Measurements from ENCODE around the gene INAFM1.
"Not testable (repeated sequence)": the region's sequence is repeated elsewhere in the genome, so short reads cannot be mapped to it uniquely, and the experiment has no call there.

The INAFM1 gene

DNA sequence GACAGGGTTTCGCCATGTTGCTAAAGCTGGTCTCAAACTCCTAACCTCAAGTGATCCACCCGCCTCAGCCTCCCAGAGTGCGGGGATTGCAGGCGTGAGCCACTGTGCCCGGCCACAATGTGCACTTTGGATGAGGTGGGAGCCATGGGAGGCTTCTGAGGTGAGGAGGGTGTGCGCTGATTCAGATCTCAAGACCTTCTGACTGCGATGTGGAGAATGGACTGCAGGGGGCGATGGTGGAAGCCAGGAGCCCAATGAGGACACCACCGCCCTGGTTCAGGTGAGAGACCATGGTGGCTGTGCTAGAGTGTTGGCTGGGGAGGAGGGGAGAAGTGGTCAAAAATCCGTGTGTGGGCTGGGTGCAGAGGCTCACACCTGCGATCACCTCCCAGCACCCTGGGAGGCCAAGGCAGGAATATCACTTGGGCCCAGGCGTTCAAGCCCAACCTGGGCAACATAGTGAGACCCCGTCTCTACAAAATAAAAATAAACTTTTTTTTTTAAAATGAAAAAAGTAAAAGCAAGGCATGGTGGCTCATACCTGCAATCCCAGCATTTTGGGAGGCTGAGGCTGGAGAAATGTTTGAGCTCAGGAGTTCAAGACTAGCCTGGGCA, 5.6 kb downstream of the INAFM1 start:
- peak overlapping the region in 5 of 11 experiments; percentile 2 to 72 (median 32); a peak in 4 of 22 replicates for H3K27ac ChIP-seq
- H3K9me3 ChIP-seq (replicated peaks in 1 of 11) = no peaks in the 10 kb centered on the region
- H3K4me3 ChIP-seq = no peak overlapping the region
- no peak overlapping the region for H3K9ac ChIP-seq
- peaks cover 9 to 20% (median 12%) of the 10 kb centered on the region in 11 experiments; a peak in 19 of 22 replicates for H4K20me1 ChIP-seq
- H3K36me3 ChIP-seq = no peaks in the 10 kb centered on the region; a peak in 1 of 22 replicates
- peaks cover 5 to 11% (median 10%) of the 10 kb centered on the region in 11 experiments; a peak in 18 of 22 replicates for H3K27me3 ChIP-seq
- peak overlapping the region in 6 of 11 experiments; percentile 7 to 79 (median 23); a peak in 7 of 22 replicates for H3K4me2 ChIP-seq
- peaks cover 34 to 91% (median 84%) of the 10 kb centered on the region in 10 experiments for H3K4me1 ChIP-seq
- no peak for TF ChIP-seq Cebpa-rat (IDR thresholded peaks at IDR 0.05)

DNA sequence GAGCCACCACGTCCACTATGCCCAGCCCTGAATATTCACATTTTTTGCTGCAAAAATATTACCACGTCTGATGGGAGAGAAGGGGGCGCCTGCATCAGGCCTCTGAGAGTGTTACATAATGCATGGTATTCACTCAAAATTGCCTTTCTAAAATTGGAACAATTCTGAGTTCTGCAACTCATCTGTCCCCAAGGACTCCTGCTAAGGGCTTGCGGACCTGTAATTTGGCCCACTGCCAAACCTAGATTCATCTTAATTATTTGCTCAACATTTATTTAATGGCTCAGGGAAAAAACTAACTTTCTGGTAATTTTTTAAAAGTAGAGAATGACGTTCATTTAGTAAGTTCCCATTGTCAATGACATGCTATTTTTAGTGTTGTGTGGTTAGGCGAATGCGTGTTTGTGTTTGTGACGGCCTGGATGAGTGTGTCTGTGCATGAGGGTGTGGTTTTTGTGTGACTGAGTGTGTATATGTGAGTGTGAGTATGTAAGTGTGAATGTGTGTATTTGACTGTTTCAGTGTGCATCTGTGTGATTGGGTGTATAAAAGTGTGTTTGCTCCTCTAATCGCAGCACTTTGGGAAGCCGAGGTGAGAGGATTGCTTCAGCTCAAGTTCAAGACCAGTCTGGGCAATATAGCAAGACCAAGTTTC, 8.8 kb downstream of the INAFM1 start:
- Histone ChIP-seq H3K27ac (no peak overlapping the region), H3K4me2 (peak overlapping the region; percentile 49 to 79 (median 63)), H3K9me3 (replicated peaks in 1 of 11) (no peaks in the 10 kb centered on the region), H4K20me1 (peaks cover 0 to 7% (median 0%) of the 10 kb centered on the region in 11 experiments; a peak in 5 of 22 replicates), H3K4me3 (no peak overlapping the region), H3K36me3 (no peaks in the 10 kb centered on the region), H3K9ac (no peak overlapping the region), H3K27me3 (no peaks in the 10 kb centered on the region), H3K4me1 (peaks cover 12 to 59% (median 53%) of the 10 kb centered on the region in 10 experiments)
- no peak for TF ChIP-seq Cebpa-rat (IDR thresholded peaks at IDR 0.05)

DNA sequence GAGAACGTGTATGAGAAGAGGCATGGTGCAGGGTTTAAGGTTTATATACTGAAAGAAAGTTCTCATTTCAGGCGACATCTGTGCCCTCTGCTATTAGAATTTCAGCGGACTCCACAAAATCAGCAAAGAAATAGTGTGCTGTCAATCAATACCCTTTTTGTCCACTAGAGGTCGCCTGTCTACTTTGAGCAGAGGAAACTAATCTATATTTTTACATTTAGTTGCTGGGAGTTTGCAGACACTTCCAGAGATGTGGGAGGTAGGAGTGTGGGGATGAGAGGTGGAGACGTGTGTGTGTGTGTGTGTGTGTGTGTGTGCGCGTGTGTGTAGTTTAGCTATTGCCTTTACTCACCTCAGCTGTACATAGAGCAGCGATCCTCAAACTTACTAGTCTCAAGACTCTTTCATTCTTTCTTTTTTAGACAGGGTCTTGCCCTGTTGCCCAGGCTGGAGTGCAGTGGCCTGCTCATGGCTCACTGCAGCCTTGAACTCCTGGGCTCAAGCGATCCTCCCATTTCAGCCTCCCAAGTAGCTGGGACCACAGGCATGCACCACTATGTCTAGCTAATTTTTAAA, 9.7 kb downstream of the INAFM1 start:
- Histone ChIP-seq H3K36me3 (no peaks in the 10 kb centered on the region), H3K4me2 (peak overlapping the region in 10 of 11 experiments; percentile 49 to 79 (median 62); a peak in 14 of 22 replicates), H4K20me1 (peaks cover 0 to 7% (median 0%) of the 10 kb centered on the region in 11 experiments; a peak in 5 of 22 replicates), H3K27me3 (no peaks in the 10 kb centered on the region), H3K4me3 (no peak overlapping the region), H3K9ac (no peak overlapping the region), H3K9me3 (replicated peaks in 1 of 11) (no peaks in the 10 kb centered on the region; a peak in 1 of 22 replicates), H3K4me1 (peaks cover 14 to 51% (median 46%) of the 10 kb centered on the region in 10 experiments), H3K27ac (no peak overlapping the region)
- no peak for TF ChIP-seq Cebpa-rat (IDR thresholded peaks at IDR 0.05)

DNA sequence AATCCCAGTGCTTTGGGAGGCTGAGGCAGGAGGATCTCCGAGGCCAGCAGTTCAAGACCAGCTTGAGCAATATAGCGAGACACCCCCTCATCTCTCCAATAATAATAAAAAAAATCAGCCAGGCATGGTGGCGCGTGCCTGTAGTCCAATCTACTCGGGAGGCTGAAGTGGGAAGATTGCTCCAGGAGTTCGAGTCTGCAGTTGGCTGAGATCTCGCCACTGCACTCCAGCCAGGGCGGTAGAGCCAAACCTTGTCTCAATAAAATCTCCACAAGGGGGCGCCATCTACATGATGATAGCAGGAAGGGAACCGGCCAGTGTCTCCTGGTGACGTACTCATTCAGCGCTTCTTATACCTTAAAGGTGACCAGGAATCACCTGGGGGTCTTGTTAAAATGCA, 21.4 kb downstream of the INAFM1 start:
- Histone ChIP-seq H3K36me3 (no peaks in the 10 kb centered on the region), H3K4me3 (no peak overlapping the region), H3K4me2 (0 out of 22 replicates have a peak overlapping the region, but pooled peaks of 1 of the 11 experiments have one; percentile 10), H3K27me3 (peaks cover 16 to 56% (median 36%) of the 10 kb centered on the region in 11 experiments; a peak in 21 of 22 replicates), H4K20me1 (peaks cover 0 to 27% (median 4%) of the 10 kb centered on the region in 11 experiments; a peak in 10 of 22 replicates), H3K9ac (no peak overlapping the region), H3K4me1 (peaks cover 26 to 40% (median 29%) of the 10 kb centered on the region in 10 experiments), H3K9me3 (replicated peaks in 1 of 11) (no peaks in the 10 kb centered on the region), H3K27ac (no peak overlapping the region)
- TF ChIP-seq Cebpa-rat (IDR thresholded peaks at IDR 0.05) = no peak

DNA sequence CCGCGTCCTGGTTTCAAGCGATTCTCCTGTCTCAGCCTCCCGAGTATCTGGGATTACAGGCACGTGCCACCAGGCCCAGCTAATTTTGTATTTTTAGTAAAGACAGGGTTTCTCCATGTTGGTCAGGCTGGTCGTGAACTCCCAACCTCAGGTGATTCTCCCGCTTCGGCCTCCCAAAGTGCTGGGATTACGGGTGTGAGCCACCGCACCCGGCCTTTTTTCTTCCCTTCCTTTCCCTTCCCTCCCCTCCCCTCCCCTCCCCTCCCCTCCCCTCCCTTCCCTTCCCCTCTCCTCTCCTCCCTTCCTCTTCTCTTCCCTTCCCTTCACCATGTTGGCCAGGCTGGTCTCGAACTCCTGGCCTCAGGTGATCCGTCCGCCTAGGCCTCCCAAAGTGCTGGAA, 26.2 kb downstream of the INAFM1 start:
- not testable (repeated sequence) for H3K9me3 ChIP-seq (replicated peaks in 1 of 11); H3K9ac ChIP-seq; H3K27ac ChIP-seq; H3K36me3 ChIP-seq; H3K4me3 ChIP-seq
- H4K20me1 ChIP-seq = peaks cover 0 to 16% (median 4%) of the 10 kb centered on the region in 11 experiments; a peak in 9 of 22 replicates
- H3K27me3 ChIP-seq = peaks cover 38 to 87% (median 73%) of the 10 kb centered on the region in 11 experiments
- H3K4me2 ChIP-seq = peak overlapping the region in 9 of 11 experiments; percentile 49 to 85 (median 73); a peak in 16 of 22 replicates
- H3K4me1 ChIP-seq = peaks cover 26 to 54% (median 36%) of the 10 kb centered on the region in 10 experiments

DNA sequence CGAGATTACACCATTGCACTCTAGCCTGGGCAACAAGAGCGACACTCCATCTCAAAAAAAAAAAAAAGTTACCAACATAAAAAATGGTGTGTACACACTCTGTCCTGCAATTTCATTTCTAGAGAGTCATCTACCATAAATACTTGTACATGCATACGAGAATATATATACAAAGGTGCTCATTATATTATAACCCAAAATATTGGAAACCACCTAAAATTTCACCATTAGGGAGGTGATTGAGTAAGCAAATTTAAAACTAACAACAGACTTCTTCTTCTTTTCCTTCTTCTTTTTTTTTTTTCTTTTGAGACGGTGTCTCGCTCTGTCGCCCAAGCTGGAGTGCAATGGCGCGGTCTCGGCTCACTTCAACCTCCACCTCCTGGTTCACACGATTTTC, 27.6 kb downstream of the INAFM1 start:
- TF ChIP-seq Cebpa-rat (IDR thresholded peaks at IDR 0.05) = no peak
- peaks cover 38 to 91% (median 81%) of the 10 kb centered on the region in 11 experiments for H3K27me3 ChIP-seq
- no peak overlapping the region for H3K9ac ChIP-seq

DNA sequence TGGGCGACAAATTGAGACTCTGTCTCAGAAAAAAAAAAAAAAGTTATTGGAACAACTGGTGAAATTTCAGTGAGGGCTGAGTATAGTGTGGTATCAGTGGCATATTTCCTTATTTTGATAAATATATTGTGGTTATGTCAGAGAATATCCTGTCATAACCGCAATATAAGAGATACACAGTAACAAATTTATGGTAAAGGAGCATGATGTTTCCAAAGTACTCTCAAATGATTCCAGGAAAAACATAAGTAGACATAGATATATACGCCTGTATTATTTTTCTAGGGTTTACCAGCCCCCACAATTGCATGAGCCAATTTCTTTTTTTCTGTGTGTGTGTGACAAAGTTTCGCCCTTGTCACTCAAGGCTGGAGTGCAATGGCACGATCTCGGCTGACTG, 29.3 kb downstream of the INAFM1 start:
- Histone ChIP-seq H3K4me2 (peak overlapping the region in 2 of 11 experiments; percentile 14 to 24; a peak in 1 of 22 replicates), H3K4me3 (no peak overlapping the region), H3K9ac (no peak overlapping the region), H4K20me1 (peaks cover 0 to 13% (median 4%) of the 10 kb centered on the region in 11 experiments; a peak in 9 of 22 replicates), H3K27ac (no peak overlapping the region), H3K27me3 (peaks cover 29 to 91% (median 81%) of the 10 kb centered on the region in 11 experiments), H3K9me3 (replicated peaks in 1 of 11) (peaks cover 0 to 9% (median 0%) of the 10 kb centered on the region in 11 experiments; a peak in 4 of 22 replicates), H3K4me1 (peaks cover 33 to 72% (median 46%) of the 10 kb centered on the region in 10 experiments), H3K36me3 (no peaks in the 10 kb centered on the region)
- TF ChIP-seq Cebpa-rat (IDR thresholded peaks at IDR 0.05) = no peak

More for the DNA sequence above, 27.6 kb downstream of the INAFM1 start:
- Histone ChIP-seq H3K9me3 (replicated peaks in 1 of 11) (peaks cover 0 to 9% (median 0%) of the 10 kb centered on the region in 11 experiments; a peak in 4 of 22 replicates), H3K36me3 (no peaks in the 10 kb centered on the region), H3K4me3 (no peak overlapping the region), H3K4me2 (peak overlapping the region in 9 of 11 experiments; percentile 5 to 49 (median 37); a peak in 11 of 22 replicates), H4K20me1 (peaks cover 0 to 16% (median 4%) of the 10 kb centered on the region in 11 experiments; a peak in 9 of 22 replicates), H3K27ac (no peak overlapping the region), H3K4me1 (peaks cover 26 to 57% (median 36%) of the 10 kb centered on the region in 10 experiments)

DNA sequence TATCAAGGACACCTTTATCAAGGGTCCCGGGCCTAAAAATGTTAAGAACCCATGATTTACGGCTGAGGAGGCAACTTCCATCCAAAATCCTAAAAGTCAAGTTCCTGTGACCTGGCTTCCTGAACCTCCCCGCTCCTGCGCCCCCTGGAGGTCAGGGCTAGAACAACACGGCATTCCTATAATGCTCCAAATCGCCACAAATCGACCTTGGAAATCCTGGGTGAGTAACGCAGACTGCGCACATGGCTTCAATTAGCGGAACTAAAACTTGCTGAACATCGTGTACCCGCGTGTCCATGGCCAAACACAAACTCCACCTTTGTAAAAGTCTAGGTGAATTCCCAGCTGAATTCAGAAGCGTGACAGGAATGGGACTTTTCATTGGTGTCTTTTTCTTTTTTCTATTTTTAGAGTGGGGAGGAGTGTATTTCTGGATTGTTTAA, 30.6 kb downstream of the INAFM1 start:
- Histone ChIP-seq H3K4me1 (peaks cover 31 to 72% (median 44%) of the 10 kb centered on the region in 10 experiments), H4K20me1 (peaks cover 0 to 8% (median 0%) of the 10 kb centered on the region in 11 experiments; a peak in 3 of 22 replicates), H3K36me3 (no peaks in the 10 kb centered on the region), H3K9ac (no peak overlapping the region), H3K27ac (no peak overlapping the region), H3K27me3 (peaks cover 22 to 93% (median 86%) of the 10 kb centered on the region in 11 experiments), H3K9me3 (replicated peaks in 1 of 11) (peaks cover 0 to 9% (median 0%) of the 10 kb centered on the region in 11 experiments; a peak in 4 of 22 replicates), H3K4me2 (peak overlapping the region in 7 of 11 experiments; percentile 2 to 60 (median 19); a peak in 10 of 22 replicates), H3K4me3 (no peak overlapping the region)
- TF ChIP-seq Cebpa-rat (IDR thresholded peaks at IDR 0.05) = no peak
